Measurements from ENCODE around the gene RYR2. TPM values are rescaled to one million over a fixed set of nuclear protein-coding genes. Genes with fewer than 3 reads are reported as not detected.

The RYR2 gene
- total RNA-seq, 1 donor from 2014 or later, result 47.0 TPM

GRCh38 chr1:237166593-237167101 is 124.7 kb downstream of the RYR2 start:
- TF ChIP-seq CTCF (IDR thresholded peaks at IDR 0.05; ENCODE audit: partially characterized antibody, unreplicated experiment), result no peak
- no peak overlapping the region for H3K27ac Mint-ChIP-seq (ENCODE audit: unreplicated experiment)
- peaks cover 5% of the 10 kb centered on the region for H3K27me3 Mint-ChIP-seq (ENCODE audit: unreplicated experiment)
- no peaks in the 10 kb centered on the region for H3K36me3 Mint-ChIP-seq (ENCODE audit: unreplicated experiment)
- peaks cover 1% of the 10 kb centered on the region for H3K9me3 Mint-ChIP-seq (ENCODE audit: unreplicated experiment)
- no peak overlapping the region for H3K4me3 Mint-ChIP-seq (ENCODE audit: unreplicated experiment)
- peaks cover 26% of the 10 kb centered on the region for H3K4me1 Mint-ChIP-seq (ENCODE audit: low read depth, unreplicated experiment)
- no peak for DNase-seq

- Mint-ChIP-seq H3K27ac (ENCODE audit: unreplicated experiment) (no peak overlapping the region), H3K36me3 (ENCODE audit: unreplicated experiment) (no peaks in the 10 kb centered on the region), H3K9me3 (ENCODE audit: unreplicated experiment) (peaks cover 1% of the 10 kb centered on the region), H3K27me3 (ENCODE audit: unreplicated experiment) (peaks cover 3% of the 10 kb centered on the region), H3K4me1 (ENCODE audit: low read depth, unreplicated experiment) (peaks cover 22% of the 10 kb centered on the region), H3K4me3 (ENCODE audit: unreplicated experiment) (no peak overlapping the region)
- DNase-seq, result no peak
- no peak for TF ChIP-seq CTCF (IDR thresholded peaks at IDR 0.05; ENCODE audit: partially characterized antibody, unreplicated experiment)
Observed at GRCh38 chr1:237170149-237170548, 128.2 kb downstream of the RYR2 start.

GRCh38 chr1:237171454-237172117 is 129.6 kb downstream of the RYR2 start:
- no peak for TF ChIP-seq CTCF (IDR thresholded peaks at IDR 0.05; ENCODE audit: partially characterized antibody, unreplicated experiment)
- peaks cover 22% of the 10 kb centered on the region for H3K4me1 Mint-ChIP-seq (ENCODE audit: low read depth, unreplicated experiment)
- no peaks in the 10 kb centered on the region for H3K36me3 Mint-ChIP-seq (ENCODE audit: unreplicated experiment)
- no peaks in the 10 kb centered on the region for H3K9me3 Mint-ChIP-seq (ENCODE audit: unreplicated experiment)
- peak overlapping the region; percentile 23 for H3K27ac Mint-ChIP-seq (ENCODE audit: unreplicated experiment)
- no peak overlapping the region for H3K4me3 Mint-ChIP-seq (ENCODE audit: unreplicated experiment)
- H3K27me3 Mint-ChIP-seq (ENCODE audit: unreplicated experiment), result peaks cover 3% of the 10 kb centered on the region
- no peak for DNase-seq

GRCh38 chr1:237172118-237172485 is 130.1 kb downstream of the RYR2 start:
- no peak for DNase-seq
- no peaks in the 10 kb centered on the region for H3K36me3 Mint-ChIP-seq (ENCODE audit: unreplicated experiment)
- no peak overlapping the region for H3K4me3 Mint-ChIP-seq (ENCODE audit: unreplicated experiment)
- no peak for TF ChIP-seq CTCF (IDR thresholded peaks at IDR 0.05; ENCODE audit: partially characterized antibody, unreplicated experiment)
- no peaks in the 10 kb centered on the region for H3K9me3 Mint-ChIP-seq (ENCODE audit: unreplicated experiment)
- H3K27me3 Mint-ChIP-seq (ENCODE audit: unreplicated experiment), result peaks cover 3% of the 10 kb centered on the region
- peaks cover 22% of the 10 kb centered on the region for H3K4me1 Mint-ChIP-seq (ENCODE audit: low read depth, unreplicated experiment)
- H3K27ac Mint-ChIP-seq (ENCODE audit: unreplicated experiment), result peak overlapping the region; percentile 23

GRCh38 chr1:237179503-237179902 is 137.5 kb downstream of the RYR2 start:
- no peak for DNase-seq
- peaks cover 5% of the 10 kb centered on the region for H3K4me1 Mint-ChIP-seq (ENCODE audit: low read depth, unreplicated experiment)
- no peak for TF ChIP-seq CTCF (IDR thresholded peaks at IDR 0.05; ENCODE audit: partially characterized antibody, unreplicated experiment)
- H3K4me3 Mint-ChIP-seq (ENCODE audit: unreplicated experiment), result no peak overlapping the region
- peaks cover 2% of the 10 kb centered on the region for H3K9me3 Mint-ChIP-seq (ENCODE audit: unreplicated experiment)
- H3K36me3 Mint-ChIP-seq (ENCODE audit: unreplicated experiment), result no peaks in the 10 kb centered on the region
- H3K27me3 Mint-ChIP-seq (ENCODE audit: unreplicated experiment), result no peaks in the 10 kb centered on the region
- H3K27ac Mint-ChIP-seq (ENCODE audit: unreplicated experiment), result no peak overlapping the region
